HG03460 (cell line): ENCODE measurements around the gene CSAG3.

Experiments
- ATAC-seq: cut with Tn5 transposase; IDR thresholded peaks from one replicate; pipeline ENCODE4 v1.9.1; 2021; ENCODE audit not compliant: unreplicated experiment

CSAG3 gene

DNA sequence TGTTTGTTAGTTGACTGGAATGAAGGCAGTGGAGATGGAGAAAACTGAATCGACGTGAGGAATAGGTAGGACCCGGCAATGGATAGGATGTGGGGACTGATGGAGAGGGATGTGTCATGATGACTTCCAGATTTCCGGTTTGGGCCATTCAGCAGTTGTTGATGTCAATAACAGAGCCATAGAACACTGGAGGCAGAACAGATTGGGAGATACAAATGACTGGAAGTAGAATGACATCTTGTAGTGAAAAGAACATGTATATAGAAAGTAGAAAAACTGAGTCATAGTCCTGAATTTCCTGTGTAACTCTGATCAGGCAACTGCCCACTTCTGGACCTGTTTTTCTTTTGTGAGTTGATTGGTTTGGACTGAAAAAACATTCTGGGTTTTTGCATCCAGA, 47.0 kb downstream of the CSAG3 start:
- ATAC-seq: no peak
